Left lobe of liver (tissue), 2 donors: ENCODE results near the gene ZDHHC11B. TPM values are rescaled to one million over a fixed set of nuclear protein-coding genes. Genes with fewer than 3 reads are reported as not detected.
"Not testable (repeated sequence)": the region's sequence is repeated elsewhere in the genome, so short reads cannot be mapped to it uniquely, and the experiment has no call there.

ENCODE experiments used
- ATAC-seq: fragments of 200-7000 bp; cut with Tn5 transposase; one replicate; pipeline ENCODE4 v1.9.1; 2020; ENCODE audit warnings: mild to moderate bottlenecking, moderate library complexity
- DNase-seq: peaks from one replicate; pipeline ENCODE4 v3.0.0-alpha.2; 2020; ENCODE audit warnings: low spot score
- total RNA-seq: library from RNA; stranded (reverse); gene quantifications from one replicate; pipeline ENCODE4 v1.2.1, GENCODE V29; 2021
- donor health status: DM: no; HTN: no; CAD: no; lungs with moderate emphysema.
- donor health status: DM: no; HTN: yes; CAD: no.

The ZDHHC11B gene, protein sequence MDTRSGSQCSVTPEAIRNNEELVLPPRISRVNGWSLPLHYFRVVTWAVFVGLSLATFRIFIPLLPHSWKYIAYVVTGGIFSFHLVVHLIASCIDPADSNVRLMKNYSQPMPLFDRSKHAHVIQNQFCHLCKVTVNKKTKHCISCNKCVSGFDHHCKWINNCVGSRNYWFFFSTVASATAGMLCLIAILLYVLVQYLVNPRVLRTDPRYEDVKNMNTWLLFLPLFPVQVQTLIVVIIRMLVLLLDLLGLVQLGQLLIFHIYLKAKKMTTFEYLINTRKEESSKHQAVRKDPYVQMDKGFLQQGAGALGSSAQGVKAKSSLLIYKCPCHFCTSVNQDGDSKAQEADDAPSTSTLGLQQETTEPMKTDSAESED
- 6.1 TPM for total RNA-seq

DNA sequence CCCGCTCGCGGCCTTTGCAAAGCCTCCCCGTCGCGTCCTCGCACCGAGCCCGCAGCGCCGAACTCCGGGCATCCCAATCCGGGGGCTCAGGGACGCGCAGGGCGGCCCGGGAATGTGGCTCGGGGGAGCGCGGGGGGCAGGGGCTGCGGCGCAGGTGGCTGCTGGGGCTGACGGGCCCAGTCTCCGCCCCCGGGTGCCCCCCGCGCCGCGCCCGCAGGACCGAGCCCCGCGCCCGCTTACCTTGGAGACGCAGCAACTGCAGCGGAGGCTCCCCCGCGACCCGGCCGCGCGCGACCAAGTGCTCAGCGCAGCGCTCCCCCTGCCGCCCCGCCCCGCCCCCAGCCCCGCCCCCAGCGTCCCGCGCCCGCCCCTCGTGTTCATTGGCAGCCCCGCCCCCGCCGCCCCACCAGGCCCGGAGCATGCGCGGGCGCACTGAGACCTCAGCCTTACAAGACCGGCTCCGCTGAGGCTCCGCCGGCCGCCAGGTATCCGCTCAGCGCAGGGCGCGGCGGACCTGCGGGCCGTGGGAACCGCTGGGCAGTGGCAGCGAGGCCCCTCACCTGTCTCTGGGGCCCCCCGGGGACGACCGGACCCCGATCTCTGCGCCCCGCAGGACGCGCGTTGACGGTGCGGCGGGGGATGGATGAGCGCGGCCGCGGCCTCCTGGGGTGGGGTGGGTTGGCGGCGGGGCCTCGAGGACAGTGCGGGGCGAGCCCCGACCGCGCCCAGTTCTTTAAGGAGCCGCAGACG lies at the start of gene ZDHHC11B:
TSS of gene ZDHHC11B (minus strand) at position 302 of the 750 bp plus-strand sequence. CDS start 17,810 bp downstream, outside the sequence.
- ATAC-seq (peak; percentile 91), DNase-seq (peak; percentile 93)

DNA sequence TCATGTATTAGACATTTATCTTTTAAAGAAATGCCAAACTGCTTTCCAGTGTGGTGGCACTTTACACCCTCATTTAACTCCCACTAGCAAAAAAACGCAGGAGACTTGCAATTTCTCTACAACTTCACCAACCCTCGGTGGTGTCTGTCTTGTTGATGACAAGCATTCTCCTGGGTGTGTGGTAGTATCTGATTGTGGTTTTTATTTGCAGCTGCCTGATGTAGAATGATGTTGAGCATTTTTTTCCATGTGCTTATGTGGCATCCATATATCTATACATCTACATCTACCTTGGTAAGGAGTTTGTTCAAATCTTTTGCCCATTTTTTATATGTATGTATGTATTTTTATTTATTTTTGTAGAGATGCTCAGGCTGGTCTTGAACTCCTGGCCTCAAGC lies 49.5 kb upstream of the ZDHHC11B start:
- not testable (repeated sequence) for DNase-seq, ATAC-seq

DNA sequence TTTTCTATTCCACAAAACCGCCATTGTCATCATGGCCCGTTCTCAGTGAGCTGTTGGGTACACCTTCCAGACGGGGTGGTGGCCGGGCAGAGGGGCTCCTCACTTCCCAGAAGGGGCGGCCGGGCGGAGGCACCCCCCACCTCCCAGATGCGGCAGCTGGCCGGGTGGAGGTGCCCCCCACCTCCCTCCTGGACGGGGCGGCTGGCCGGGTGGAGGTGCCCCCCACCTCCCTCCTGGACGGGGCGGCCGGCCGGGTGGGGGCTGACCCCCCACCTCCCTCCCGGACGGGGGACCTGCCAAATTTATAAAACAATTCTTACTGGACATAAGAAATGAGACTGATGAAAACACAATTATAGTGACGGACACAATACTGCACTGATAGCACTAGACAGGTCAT lies 43.7 kb upstream of the ZDHHC11B start:
- not testable (repeated sequence) for DNase-seq, ATAC-seq

DNA sequence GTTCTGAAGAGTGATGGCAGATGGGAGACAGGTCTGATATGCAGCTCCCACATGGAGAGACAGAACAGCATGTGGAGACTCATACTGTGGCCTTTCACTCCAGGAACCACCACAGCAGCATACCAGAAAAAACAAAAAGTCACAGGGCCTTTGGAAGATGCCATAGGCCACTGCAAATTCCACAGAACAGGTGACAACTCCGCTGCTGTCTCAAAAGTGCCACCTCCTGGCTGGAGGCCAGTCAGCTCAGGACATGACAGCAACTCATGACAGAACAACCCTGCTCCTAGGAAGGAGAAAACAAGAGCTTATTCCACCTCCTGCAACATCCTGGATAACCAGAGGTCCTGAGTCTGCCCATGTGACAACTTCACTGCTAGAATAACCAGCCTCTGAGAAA lies 41.0 kb upstream of the ZDHHC11B start:
- ATAC-seq, result peak; percentile 19
- DNase-seq, result peak; percentile 44

DNA sequence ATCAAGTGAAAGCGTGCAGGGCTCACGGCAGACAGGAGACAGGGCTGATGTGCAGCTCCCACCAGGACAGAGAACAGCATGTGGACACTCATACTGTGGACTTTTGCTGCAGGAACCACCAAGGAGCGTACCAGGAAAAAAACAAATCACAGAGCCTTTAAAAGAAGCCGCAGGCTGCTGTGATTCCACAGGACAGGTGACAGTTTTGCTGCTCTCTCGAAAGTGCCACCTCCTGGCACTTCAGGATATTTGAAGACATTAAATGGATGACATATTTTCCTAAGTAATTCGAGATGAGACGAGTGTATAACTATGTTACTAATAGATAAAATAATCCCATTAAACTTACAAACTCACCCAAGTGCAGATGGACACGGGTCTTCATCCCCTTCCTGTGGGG lies 37.0 kb upstream of the ZDHHC11B start:
- ATAC-seq (no peak), DNase-seq (no peak)

DNA sequence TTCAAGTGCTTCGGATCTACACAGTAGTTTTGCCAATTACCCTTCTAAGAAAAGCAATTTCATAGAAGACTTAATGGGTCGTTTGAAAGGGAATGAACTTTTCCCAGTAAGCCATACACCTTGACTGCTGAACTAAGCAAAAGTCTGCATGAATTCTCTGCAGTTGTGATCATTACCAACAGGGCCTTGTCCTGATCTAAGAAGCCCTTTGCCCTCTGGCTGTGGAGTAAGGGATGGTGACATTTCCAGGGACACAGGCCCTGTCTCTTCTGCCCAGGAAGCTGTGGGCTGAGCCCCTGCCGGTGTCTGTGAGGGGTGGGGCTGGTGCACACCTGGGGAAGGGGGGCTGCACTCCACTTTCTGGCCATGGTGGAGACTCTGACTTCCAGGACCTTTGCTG lies 35.7 kb upstream of the ZDHHC11B start:
- DNase-seq, result no peak
- peak; percentile 97 for ATAC-seq

DNA sequence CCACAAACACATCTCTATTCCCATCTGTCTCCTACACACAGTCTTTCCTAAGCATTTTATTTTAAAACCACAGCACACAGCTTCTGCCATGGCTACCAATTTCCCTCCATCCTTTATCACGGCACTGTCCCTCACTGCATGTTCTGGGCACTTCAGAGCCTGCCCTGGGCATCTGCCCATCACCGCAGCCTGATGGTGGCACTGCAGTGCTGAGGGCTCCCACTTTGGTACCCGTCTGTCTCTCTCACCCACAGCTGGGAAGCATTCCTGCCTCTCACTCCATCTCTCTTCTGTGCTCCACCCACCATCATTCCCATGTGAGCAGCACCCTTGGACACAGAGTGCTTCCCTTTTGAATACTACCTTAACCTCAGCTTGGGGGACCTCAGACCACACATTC lies 34.5 kb upstream of the ZDHHC11B start:
- DNase-seq (no peak), ATAC-seq (no peak)

DNA sequence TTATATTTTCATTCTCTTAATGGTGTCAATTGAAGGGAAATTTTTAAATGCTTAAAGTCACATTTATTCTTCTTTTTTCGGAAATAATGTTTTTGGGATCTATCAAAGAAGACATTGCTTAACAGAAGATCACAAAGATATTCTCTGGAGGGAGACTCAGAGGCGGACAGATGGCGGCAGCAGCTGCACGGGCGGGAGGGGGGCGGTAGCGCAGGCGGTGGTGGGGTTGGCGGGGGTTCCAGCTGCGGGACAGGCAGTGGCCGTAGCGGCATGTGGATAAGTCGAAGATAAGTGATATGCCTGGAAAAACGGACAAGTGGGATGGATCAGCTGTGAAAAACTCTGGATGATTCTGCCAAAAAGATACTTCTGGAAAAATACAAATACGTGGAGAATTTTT lies 31.6 kb upstream of the ZDHHC11B start:
- DNase-seq, result no peak
- ATAC-seq, result no peak

DNA sequence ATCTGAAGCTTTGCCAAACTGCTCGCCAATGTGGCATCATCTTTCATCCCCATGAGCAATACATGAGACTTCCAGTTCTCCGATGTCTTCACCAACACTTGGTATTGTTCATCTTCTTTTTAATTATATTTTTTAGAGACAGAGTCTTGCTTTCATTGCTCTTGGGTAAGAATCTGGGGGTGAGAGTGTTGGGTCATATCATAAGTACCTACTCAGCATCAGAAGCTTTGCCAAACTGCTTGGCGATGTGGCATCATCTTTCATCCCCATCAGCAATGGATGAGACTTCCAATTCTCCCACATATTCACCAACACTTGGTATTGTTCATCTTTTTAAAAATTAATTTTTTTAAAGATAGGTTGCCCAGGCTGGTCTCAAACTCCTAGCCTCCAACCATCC lies 30.9 kb upstream of the ZDHHC11B start:
- DNase-seq (no peak), ATAC-seq (no peak)

DNA sequence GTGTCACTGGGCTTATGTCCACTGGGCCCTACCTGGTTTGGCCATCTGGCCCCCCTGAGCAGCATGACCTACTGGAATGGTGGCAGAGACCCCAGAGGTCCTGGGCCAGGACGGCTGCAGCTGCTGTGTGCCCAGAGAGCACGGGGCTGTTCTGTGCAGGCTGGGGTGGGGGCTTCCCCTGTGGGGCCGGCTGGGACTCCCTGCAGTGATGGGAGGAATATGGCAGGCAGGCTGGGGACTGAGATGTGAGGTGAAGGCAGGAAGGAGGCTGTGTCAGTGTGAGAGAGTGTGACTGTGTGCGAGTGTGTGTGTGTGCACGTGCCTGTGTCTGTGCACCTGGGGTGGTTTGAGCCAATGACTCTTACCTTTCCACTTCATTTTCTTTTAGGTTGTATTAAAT lies 29.0 kb upstream of the ZDHHC11B start:
- not testable (repeated sequence) for ATAC-seq, DNase-seq

DNA sequence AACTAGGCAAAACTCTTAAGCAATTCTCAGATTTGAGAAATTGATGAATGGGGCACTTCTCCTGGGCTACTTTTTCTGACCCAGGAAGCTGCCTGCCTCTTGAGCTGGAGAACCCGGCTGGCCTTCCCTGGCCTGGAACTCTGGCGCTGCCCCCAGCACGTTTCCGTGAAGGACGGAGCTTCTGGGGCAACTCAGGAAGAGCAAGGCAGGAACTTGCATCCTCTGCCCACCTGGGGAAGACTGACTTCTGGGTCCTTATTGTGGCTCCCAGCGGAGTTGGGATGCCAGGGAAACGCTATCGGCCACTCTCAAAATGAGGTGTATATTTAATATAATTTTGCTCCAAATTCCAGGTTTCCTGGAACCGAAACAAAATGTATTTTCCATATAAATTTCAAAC lies 26.9 kb upstream of the ZDHHC11B start:
- not testable (repeated sequence) for ATAC-seq, DNase-seq

DNA sequence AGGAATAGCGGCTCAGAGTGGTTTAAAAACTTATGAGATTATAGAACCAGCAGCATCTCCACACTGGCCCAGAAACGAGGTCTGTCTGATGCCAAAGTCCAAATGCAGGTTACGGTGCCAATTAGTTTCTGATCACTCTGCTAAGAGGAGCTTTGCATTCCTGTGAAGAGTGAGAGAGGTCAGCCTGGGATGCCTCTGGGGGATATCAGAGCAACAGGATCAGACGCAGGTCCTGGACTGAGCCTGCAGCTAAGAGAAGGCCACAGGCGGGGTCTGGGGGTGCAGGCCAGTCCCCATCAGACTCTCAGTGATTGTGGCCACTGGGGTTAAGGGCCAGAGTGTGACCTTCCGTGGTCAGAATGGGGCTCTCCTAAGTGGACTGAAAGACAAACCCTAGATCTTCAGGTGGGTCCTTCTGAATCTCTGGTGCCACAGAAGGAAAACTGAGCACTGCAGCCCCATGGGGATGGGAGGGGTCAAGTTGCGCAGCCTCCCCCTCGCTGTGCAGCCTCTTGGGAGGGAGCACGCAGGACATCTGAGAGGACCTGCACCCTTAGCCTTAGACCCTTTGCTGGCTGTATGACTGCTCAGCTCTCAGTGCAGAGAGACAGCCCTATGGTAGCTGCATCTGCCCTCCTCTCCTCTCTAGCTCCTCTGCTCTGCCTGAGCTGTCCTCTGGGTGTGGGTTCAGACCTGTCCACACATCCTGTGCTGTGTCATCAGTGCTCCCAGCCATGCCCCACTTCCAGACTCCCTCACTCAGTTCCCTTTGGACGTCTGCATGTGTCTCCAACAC lies 23.4 kb upstream of the ZDHHC11B start:
- peak; percentile 85 for ATAC-seq

DNA sequence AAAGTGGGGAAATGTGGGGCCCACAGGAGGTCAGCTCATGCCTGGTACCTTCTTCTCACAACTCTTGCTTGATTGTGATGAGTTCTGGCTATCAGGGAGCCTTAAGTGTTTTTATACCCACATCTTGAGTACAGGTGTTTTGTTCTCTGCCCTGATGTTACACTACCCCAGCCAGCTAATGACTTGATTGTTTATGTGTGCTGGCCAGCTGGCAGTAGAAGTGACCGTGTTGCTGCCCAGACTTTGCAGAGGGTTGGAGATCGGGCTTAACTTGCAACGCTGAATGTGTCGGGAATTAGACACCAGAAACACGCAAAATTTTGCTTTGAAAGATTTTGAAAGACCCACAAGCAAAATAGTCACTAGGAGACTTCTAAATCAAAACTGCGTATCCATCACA lies 16.9 kb upstream of the ZDHHC11B start:
- peak; percentile 74 for ATAC-seq

More for the DNA sequence above, 23.4 kb upstream of the ZDHHC11B start:
- DNase-seq, result not testable (repeated sequence)

DNA sequence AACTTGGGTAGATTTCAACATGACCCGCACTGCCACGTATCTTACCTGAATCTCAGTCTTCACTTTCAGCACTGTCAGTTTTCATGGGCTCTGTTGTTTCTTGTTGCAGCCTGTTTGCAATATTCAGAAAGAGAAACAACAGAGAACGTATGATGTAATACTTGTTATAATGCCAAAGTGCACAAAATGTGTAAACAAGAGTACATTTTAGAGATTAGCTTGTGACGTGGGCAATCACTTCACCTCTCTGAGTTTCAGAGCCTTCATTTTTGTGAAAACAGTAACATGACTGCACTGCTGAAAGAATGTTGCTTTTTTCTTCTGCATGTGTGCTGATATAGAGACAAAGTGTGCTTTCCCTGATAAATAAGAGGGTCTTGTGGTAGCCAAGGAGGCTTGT lies 16.5 kb upstream of the ZDHHC11B start:
- not testable (repeated sequence) for DNase-seq
- ATAC-seq, result peak; percentile 72

More for the DNA sequence above, 16.9 kb upstream of the ZDHHC11B start:
- no peak for DNase-seq

DNA sequence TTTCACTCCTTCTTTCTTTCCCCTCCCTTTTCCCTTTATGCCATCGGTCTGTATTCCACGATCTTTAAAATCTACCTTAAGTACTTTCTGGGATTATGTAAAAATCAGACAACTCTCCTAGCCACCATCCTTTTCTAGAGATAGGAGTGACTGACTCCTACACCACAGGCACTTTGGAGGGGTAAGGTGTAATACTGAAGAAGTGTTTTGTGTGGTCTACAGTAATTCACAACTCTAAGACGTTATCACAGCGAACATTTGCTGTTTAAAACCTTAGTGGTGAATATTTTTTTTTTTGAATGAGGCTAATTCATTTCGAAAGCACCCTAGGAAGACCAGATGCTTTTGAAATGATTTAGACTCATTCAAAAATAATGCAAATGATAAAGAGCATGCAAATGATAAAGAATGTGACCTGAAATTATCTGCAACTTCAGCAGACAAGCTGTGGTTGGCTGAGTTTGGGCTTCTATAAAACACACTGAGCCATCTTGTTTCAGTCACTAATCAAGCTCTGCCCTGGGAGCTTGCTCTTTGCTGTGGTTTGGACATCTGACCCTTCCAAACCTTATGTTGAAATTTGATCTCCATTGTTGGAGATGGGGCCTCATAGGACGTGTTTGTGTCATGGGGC lies 14.1 kb upstream of the ZDHHC11B start:
- ATAC-seq, result peak; percentile 19
- not testable (repeated sequence) for DNase-seq

DNA sequence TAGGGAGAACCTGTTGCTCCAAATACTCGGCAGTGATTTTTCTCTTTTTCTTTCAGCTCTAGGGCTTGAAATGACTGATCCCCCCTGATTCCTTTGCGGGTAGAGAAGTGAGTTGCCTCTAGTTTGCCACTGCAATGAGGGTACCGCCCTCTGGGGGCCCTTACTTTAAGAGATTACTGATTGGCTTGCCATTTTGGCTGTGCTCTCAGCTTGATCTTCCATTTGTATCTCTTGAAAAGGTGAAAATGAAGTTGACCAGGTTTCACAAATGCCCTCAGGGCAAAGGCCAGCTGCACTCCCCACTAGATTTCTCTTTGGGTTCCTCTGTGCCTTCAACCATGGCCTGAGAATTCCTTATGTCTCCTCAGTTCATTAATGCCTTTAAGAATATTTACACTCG lies 13.5 kb upstream of the ZDHHC11B start:
- peak; percentile 61 for ATAC-seq
- DNase-seq, result not testable (repeated sequence)

DNA sequence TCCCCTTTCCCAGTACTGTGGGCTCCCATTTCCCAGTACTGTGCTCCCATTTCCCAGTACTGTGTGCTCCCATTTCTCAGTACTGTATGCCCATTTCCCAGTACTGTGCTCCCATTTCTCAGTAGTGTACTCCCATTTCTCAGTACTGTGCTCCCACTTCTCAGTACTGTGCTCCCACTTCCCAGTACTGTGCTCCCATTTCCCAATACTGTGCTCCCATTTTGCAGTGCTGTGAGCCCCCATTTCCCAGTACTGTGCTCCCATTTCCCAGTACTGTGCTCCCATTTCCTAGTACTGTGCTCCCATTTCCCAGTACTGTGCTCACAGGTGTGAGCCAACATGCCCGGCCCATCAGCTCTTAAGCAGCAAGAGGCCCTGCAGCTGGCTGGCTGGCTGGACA lies 11.3 kb upstream of the ZDHHC11B start:
- not testable (repeated sequence) for DNase-seq, ATAC-seq

DNA sequence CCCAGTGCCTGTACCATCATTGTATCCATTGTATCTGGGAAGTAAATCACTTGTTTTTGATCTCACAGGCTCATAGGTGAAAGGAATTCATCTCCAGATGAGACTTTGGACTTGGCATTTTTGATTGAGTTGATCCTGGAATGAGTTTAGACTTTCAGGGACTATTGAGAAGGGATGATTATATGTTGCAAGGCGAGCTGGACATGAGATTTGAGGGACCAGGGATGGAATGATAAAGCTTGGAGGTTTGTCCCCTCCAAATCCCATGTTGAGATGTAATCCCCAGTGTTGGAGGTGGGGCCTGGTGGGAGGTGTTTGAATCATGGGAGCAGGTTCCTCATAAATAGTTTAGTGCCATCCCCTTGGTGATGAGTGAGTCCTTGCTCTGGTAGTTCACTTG lies 10.4 kb upstream of the ZDHHC11B start:
- not testable (repeated sequence) for DNase-seq, ATAC-seq

DNA sequence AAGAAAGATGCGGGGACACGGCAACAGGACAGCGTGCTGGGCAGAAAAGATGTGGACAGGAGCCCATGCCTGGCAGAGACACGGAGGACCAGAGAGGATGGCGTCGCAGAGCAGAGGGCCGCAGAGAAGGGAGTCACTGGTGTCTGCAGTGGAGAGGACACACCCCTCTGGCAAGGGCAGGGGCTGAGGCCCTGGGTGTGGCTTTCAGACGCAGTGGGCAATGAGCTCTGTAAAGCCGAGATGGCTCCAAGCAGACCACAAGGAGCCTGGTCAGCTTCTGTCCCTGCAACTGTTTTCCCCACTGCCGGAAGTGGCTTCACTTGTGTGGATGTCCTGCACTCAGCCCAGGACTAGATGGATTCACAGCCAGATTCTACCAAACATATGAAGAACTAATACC lies 4.2 kb upstream of the ZDHHC11B start:
- not testable (repeated sequence) for DNase-seq, ATAC-seq

DNA sequence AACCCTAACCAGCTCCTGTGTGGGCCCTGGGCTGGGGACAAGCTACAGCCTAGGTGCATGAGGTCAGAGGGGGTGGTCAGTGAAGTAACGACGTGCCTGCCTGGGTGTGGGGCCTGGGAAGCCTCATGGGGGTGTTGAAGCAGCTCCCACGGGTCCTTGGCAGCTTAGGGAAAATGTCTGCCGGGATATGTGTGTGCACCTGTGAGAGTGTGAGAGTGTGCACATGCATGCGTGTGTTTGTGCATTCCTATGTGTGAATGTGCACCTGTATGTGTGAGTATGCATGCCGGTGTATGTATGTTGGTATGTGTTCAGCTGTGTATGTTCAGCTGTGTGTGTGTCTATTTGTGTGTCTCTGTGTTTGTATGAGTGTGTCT lies 3.3 kb upstream of the ZDHHC11B start:
- not testable (repeated sequence) for DNase-seq, ATAC-seq
